GM18520 (cell line): ENCODE measurements around the gene KIAA0513.

Source experiments
- ATAC-seq: cut with Tn5 transposase; IDR thresholded peaks from one replicate; pipeline ENCODE4 v1.9.1; 2021; ENCODE audit not compliant: unreplicated experiment

KIAA0513 gene

DNA sequence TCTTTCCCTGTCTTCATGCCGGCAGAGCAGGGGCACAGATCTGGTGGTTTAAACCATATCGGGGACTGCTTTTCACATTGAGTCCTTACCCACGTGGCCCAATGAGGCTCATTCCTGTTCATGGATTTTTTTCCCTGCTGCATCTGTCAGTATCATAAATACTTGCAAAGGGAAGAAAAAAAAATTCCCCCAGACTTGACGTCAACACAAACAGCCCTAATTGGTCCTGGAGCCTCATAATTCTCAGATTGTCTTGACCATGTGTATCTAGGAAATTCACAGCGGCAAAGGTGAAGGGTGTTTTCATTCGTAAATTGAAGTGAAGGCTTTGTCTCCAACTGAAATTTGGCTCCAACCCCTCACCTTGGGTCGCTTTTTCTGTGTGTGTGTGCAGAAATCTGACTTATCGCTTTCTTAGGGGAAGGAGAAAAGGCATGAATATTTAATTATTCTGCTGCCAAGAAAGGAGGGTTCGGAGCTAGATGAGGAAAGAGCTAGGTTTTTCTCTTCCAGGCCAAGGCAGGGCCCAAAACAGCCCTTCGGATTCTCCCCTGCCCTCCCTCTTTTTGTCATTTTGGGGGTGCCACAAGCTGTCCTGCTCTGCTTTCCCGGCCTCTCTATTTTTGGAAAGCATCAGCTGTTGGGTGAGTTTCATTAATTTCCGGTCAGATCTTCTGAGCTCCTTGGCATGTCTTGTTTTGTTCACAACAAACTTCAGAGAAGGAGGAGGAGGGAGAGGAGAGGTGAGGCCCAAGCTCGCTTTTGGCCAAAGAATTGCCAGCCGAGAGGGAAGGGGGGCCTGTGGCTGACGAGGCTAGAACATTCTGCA, 102.5 kb downstream of the KIAA0513 start:
- no peak for ATAC-seq

DNA sequence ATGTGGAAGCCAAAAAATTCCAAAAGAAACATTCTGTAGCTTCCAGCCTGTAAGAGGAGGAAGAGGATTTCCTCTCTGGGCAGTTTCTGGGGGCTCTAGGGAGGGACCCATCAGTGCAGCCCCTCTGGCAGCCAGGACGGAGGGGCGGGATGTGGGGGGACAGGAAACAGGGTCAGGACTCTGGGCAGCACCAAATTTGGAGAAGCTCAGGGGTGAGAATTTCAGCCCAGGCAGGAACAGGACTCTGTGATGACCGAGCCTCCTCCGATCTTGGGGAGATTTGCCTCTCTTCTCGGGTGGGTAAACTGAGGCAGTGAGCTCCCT, 103.1 kb downstream of the KIAA0513 start:
- no peak for ATAC-seq

DNA sequence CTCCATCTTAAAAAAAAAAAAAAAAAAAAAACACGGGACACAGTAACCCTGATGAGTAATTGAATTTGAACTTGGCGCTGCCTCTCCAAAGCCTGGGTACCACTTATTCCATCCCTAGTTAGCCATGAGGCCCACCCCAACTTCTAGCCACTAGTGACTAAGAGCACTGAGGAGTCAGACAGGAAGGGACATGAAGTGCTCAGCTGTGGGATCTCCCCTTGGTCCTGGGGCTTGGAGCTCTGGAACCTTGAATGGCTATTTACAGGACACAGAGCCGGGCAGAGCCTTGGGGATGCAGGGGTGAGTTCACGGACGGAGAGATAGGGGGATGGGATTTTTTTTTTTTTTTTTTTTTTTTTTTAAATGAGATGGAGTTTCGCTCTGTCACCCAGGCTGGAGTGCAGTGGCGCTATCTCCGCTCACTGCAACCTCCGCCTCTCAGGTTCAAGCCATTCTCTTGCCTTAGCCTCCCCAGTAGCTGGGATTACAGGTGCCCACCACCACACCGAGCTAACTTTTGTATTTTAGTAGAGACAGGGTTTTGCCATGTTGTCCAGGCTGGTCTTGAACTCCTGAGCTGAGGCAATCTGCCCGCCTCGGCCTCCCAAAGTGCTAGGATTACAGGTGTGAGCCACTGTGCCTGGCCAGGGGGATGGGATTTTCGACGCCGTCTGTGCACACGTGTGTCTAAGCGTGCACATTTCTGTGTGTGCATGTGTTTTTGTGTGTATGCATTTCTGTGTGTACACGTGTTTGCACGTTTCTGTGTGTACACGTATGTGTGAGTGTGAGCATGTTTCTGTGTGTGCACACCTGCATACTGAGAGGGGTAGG, 105.1 kb downstream of the KIAA0513 start:
- no peak for ATAC-seq

DNA sequence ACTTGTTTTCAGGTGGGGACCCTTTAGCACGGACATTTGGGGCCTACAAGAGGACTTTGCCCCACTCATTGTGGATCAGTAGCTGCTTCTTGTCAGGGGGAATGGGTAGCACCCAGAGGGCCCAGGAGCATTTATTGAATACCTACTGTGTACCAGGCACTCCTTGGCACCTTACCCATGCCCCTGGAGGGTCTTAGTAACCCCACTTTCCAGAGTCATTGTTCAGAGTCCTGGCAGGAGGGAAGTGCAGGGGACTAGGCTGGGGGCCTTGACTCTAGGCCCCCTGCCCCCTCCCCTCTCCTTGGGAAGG, 105.7 kb downstream of the KIAA0513 start:
- ATAC-seq: no peak

DNA sequence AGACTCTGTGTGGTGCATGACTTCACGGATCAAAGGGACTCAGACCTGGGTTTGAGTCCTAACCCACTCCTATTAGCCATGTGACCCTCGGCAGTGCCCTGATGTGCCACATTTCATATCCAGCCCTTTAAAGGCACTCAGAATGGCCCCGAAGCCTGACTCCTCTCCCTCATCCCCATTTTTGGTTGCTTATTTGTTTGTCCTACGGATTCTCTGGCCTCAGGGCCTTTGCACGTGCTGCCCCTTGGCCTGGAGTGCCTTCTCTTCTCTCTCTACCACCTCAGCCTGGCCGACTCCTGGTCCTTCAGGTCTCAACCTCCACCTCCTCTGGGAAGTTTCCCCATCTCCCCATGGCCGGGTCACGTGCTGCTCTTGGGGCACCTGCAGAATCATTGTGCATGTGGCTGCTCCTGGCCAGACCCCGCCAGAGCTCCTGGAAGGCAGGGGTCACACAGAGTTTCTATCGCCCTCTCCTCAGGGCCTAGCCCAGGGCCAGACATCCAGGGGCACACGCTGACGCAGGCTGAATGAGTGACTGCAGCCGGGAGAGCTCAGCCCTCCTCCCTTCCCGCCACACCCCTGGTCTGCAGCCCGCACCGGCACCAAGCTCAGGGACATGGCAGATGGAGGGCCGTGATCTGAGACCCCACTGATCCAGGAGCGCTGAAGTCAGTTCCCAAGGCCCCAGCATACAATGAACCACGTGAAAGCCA, 106.6 kb downstream of the KIAA0513 start:
- ATAC-seq: no peak

DNA sequence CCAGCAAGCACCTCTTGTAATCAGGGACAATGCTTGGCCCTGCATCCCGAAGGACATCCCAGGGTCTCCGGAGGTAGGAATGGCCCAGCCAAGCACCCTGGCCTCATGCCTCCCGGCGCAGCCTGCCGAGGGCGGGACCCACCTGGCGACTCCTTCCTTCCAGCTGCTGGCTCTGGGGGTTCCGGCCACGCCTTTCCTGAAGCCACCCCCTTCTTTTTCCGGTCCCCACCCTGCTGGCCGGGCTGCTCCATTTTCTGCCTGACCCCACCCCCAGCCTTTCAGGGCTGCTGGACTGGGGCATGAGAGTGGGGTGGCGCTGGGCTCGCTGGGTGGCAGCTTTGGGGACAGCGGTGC, 107.2 kb downstream of the KIAA0513 start:
- no peak for ATAC-seq

DNA sequence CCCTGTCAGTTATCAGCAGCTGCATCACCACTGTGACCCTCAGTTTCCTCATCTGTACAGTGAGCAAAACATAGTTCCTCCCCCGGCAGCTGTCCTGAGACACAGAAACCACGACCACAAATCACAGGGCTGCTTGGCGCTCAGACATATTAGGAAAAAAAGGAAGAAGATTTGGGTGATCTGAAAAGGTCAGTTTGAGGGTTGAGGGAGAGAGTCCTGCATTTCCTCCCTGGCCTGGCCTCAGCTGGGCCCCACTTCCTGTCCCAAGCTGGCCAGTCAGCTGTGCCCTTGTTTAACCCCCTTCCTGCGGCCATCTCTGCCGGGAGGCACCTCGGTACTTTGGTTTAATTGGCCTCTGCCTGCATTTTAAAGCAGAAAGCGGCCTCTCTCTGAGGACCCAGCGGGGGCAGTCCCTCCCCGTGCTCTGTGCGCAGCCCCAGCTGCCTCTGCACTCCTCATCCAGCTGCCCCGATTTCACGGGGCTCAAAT, 108.7 kb downstream of the KIAA0513 start:
- ATAC-seq: no peak

DNA sequence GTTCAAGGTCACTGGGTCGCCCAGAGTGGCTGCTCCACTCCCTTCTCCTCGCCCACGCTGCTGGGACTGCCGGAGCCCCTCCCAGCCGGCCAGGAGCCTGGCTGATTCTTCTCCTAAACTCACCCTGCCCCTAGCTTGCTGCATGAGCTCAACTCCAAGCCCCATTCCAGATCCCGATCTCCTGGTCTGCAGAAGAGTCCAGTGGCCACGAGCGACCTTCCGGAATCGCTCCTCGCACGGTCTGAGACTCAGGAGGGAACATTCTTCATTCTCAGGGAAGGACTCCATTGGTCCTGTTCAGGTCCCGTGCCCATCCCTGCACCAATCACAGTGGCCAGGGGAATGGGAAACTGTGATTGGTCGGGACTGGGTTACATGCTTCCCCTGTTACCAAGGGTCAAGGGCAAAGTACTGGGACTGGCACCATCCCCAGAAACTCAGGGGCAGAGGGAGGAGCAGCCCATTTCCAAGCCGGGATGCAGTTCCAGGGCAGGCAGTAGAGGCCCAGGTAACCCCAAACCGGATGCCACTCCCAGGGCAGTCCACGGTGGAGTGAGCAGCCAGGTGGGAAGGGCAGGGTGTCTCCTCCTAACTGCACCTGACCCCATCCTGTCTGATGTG, 109.2 kb downstream of the KIAA0513 start:
- no peak for ATAC-seq

DNA sequence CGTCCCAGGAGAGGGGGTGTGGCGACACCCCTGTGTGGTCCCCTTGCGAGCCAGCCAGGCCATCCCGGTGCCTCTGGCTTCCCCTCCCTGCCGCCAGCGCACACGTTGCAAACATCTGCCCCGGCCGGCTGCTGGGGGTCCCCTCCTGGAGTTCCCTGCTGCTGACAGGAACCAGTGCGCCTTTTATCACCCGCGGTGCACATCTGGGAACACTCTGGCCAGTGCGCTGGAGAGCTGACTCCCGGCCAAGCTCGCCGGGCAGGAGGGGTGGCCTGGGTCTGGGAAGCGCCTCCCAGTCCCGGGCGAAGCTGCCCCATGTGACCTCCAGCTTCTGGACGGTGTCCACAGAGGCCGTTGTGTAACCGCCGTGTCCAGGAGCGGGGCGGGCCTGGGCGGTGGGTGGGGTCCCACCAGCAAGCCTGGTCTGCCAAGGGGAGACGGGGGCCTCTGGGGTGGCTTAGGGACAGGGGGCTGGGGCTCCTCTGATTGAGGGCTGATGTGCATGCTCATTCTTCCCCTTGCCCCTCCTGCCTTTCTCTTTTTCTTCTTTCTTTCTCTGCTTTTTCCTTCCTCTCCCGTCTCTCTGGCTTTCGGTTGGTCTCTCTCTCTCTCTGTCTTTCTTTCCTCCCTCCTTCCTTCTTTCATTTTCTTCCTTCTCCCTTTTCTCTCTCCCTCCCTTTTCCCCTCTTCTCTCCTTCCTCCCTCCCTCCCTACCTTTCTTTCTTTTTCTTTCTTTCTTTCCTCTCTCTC, 109.9 kb downstream of the KIAA0513 start:
- no peak for ATAC-seq

DNA sequence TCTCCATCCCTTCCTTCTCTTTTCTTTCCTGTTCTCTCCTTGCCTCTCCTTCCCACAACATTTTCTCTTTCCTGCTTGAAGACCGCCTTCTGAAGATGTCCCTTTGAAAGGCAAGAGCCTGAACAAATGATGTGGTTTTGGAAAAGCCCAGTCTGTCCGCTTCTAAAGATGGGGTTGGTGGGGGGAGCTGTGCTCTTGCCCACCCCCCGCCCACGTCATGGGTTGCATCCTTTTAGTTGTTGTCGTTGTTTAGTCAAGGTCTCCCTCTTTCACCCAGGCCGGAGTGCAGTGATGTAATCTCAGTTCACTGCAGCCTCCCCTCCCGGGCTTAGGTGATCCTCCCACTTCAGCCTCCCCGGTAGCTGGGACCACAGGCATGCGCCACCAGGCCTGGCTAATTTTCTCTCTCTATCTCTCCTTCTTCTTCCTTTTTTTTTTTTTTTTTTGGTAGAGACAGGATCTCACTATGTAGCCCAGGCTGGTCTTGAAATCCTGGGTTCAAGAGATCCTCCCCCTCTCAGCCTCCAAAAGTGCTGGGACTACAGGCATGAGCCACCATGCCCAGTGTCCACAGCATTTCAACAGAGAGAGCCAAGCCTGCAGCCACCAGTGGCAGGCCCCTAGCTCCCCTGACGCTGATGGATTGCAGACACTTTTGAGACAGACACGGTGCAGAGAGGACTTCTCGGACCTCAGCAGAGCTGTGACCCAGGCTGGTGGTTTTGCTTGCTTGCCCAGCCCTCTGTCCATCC, 110.7 kb downstream of the KIAA0513 start:
- no peak for ATAC-seq

DNA sequence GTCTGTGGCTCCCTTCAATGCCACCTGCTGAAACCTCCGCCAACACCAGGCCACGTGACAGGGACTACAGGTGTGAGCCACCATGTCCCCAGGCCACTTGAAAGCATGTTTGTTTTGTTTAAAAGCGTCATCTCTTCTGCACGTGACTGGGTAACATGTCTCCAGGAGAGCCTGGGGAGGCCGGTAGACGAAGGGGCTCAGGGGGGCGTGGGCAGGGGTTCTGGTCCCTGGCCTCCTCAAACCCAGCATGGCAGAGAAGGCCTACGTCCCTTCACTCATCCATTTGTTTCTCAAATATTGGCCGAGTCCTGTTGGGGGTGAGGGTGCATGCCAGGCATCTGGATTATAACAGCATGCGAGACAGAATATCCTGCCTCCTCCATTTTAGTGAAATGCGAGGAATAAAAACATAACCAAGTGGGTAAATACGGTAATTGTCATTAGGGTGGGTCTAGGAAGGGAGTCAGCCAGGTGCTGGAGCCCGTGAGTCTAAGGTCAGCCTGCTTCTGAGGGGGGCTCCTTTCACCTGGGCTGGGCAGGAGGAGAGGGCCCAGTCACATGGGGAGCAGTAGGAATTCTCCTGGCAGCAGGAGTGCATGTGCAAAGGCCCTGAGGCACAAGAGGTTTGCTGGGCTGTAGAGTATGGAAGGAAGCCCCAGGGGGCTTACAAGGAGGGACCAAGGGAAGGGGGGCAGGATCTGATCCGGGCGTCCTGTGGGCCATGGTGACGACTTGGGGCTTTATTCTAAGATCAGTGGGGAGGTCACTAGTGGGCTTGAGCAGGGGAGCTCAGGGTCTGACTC, 111.4 kb downstream of the KIAA0513 start:
- ATAC-seq: no peak

DNA sequence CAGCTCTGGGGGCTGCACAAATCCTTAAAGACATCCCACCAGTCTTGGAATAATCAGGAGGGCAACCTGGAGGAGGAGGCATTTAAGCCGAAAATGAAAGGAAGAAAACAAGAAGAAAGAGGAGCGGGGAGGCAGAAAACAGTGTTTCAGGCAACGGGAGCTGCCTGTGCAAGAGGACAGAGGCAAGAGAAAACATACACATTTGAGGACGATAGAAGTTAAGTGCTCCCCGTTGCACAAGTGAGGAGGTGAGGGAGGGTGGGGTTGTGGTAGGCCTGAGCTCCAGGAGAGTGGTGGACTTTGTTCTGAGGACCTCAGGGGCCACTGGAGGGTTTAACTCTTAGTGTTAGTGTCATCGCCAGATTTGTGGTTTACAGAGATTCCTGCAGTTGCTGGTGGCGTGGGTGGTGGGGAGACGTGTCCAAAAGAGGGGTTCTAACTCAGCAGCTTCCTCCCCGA, 112.3 kb downstream of the KIAA0513 start:
- no peak for ATAC-seq

DNA sequence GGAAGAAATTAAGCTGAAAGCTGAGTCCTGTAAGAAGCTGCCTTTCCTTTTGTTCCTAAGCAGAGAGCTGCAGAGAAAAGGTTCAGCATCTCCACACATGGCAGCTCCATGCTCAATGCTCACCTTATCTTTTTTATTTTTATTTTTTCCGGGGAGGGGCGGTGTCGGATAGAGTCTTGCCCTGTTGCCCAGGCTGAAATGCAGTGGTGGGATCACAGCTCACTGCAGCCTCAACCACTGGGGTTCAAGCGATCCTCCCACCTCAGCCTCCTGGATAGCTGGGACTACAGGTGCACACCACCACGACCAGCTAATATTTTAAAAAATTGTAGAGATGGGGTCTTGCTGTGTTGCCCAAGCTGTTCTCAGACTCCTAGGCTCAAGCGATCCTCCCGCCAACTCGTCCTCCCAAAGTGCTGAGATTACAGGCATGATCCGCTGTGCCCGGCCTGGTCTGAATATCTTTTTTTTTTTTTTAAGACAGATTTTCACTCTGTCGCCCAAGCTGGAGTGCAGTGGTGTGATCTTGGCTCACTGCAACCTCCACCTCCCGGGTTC, 112.9 kb downstream of the KIAA0513 start:
- ATAC-seq: no peak

DNA sequence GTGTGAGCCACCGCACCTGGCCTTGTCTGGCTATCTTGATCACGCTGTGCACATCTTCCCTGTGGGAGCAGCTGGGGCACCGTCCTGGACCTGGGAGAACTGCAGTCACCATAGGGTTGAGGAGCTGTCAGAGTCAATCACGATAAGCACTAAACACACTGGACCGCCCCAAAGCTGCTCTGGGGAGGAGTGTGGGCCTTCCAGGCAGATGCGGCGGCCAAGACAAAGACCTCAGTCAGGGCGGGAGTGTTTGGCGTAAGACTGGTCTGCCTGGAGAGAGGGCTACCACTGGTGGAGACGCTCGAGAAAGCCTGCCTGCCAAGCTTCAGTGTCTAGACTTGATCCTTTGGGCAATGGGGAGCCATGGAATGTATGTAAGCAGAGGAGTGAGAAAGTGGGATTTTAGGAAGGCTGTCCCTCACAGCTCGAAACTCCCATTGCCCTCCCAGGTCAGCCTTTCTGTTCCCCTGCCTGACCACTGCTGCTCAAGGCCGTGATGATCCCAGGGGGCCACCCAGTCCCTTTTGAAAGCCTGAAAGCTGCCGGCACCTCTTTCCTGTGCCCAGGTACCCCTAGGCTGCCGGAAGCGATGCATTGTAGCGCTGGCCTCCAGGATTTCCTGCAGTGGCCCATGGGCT, 114.0 kb downstream of the KIAA0513 start:
- ATAC-seq: no peak

DNA sequence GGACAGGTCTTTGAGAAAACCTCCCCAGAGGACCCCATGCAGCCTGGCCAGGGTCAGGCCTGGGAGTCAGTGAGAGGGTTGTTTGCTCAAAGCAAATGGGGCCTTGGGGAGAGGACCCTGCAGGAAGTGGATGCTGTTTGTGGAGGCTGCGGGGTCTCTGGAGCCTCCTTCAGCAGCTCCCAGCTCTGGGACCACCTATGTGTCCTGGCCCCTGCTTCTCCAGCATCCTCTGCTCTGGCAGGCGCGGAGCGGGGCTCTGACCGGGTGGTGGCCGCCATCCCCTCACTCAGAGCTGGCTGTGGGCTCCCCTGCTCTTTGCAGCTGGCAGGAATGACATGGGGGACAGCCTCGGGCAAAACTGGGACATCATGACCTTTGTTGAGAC, 114.5 kb downstream of the KIAA0513 start:
- ATAC-seq: no peak

DNA sequence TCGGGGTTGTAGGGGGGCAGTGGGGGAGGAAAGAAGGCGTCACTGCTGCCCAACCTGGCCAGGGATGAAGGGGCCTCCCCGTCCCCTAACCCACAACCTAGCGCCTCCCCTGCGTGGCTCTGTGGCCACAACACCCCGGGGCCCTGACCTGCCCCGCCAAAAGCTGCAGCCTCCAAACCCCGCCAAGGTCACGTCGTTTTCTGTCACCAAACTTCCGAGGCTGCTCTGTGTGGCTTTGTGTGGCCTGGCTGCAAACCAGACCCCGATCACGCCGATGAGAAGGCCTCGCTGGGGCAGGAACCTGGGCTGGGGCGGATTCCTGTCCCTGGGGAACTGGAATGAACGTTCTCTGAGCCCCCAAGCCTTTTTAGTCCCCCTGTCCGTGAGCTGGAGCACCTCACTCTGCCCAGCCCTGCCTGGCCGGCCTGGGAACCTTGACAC, 115.2 kb downstream of the KIAA0513 start:
- ATAC-seq: no peak
